Esophagus muscularis mucosa (tissue), 4 donors: ENCODE measurements around the gene CYP26B1. TPM values are rescaled to one million over a fixed set of nuclear protein-coding genes. Genes with fewer than 3 reads are reported as not detected.

Source experiments
- DNase-seq: peaks from one replicate; pipeline ENCODE4 v3.0.0-alpha.2; 2017; ENCODE audit errors: extremely low spot score
- H3K27ac ChIP-seq, 4 donors: fragments of 200-600 bp; sonication (generic); replicated peaks in 1 of 4; 1 replicate in 3 of 4; 2 replicates in 1 of 4; pipeline ENCODE4 v1.5.1; 2016 to 2019; ENCODE audit warnings: mild to moderate bottlenecking in 1 of 4
- H3K27me3 ChIP-seq, 4 donors: fragments of 200-600 bp; sonication (generic); one replicate each; pipeline versions ENCODE4 v1.5.1 to v1.6.0; 2016 to 2019
- H3K36me3 ChIP-seq, 4 donors: fragments of 200-600 bp; sonication (generic); one replicate each; pipeline ENCODE4 v1.5.1; 2016 to 2019
- H3K4me1 ChIP-seq, 4 donors: fragments of 200-600 bp; sonication (generic); one replicate each; pipeline ENCODE4 v1.5.1; 2016 to 2019
- H3K4me3 ChIP-seq, 4 donors: fragments of 200-600 bp; sonication (generic); 1 replicate in 2 of 4; 2 replicates in 2 of 4; pipeline ENCODE4 v1.5.1; 2016 to 2019; ENCODE audit warnings: mild to moderate bottlenecking in 4 of 4, moderate library complexity in 1 of 4
- H3K9me3 ChIP-seq, 4 donors: fragments of 200-600 bp; sonication (generic); 1 replicate in 3 of 4; 2 replicates in 1 of 4; pipeline ENCODE4 v1.5.1; 2016 to 2019
- CTCF ChIP-seq, 3 experiments: fragments of 200-600 bp in 2 of 3; fragments of 450-650 bp in 1 of 3; sonication (generic) in 2 of 3; IDR thresholded peaks; one replicate each; pipeline ENCODE4 v1.5.1; 2017 to 2019; ENCODE audit warnings: antibody characterized with exemption in 3 of 3, mild to moderate bottlenecking in 2 of 3, moderate library complexity in 1 of 3
- EP300 ChIP-seq: sonication (generic); formaldehyde crosslinking; IDR thresholded peaks from one replicate; pipeline ENCODE4 v1.6.1; 2017; ENCODE audit warnings: antibody characterized with exemption
- POLR2A ChIP-seq: fragments of 450-650 bp; IDR thresholded peaks from one replicate; pipeline ENCODE4 v1.6.1; 2017; ENCODE audit warnings: antibody characterized with exemption, moderate library complexity, mild to moderate bottlenecking, low read depth
- POLR2AphosphoS5 ChIP-seq, 2 donors: sonication (generic); formaldehyde crosslinking; IDR thresholded peaks; one replicate each; pipeline ENCODE4 v1.6.1; 2017; ENCODE audit warnings: antibody characterized with exemption in 2 of 2
- WGBS: methylation state at CpG from one replicate; pipeline ENCODE4 v1.1.5; 2018; 5-methylcytosine and 5-hydroxymethylcytosine counted together
- intact Hi-C: fragments of 100-400 bp; cut with DNase I; formaldehyde crosslinking; loops from one replicate; pipeline ENCODE4 v1.15.1; 2023
- total RNA-seq, 4 donors: library from RNA; depleted of rRNA; stranded (reverse); fragments of >200 nt; gene quantifications; one replicate each; pipeline versions ENCODE4 v1.1.0 to v1.2.1, GENCODE V29; 2016

The CYP26B1 gene
- total RNA-seq, 4 donors from 2014 or later: 1.2 to 3.6 (median 2.4) TPM

GRCh38 chr2:72162574-72162973, 14.9 kb upstream of the CYP26B1 start:
- Histone ChIP-seq H3K27me3 (peaks cover 0 to 26% (median 5%) of the 10 kb centered on the region in 4 donors), H3K27ac (no peak overlapping the region), H3K36me3 (no peaks in the 10 kb centered on the region), H3K4me1 (no peaks in the 10 kb centered on the region), H3K4me3 (no peak overlapping the region), H3K9me3 (no peaks in the 10 kb centered on the region)
- no peak for TF ChIP-seq POLR2AphosphoS5 (IDR thresholded peaks at IDR 0.05)
- TF ChIP-seq POLR2A: no peak
- no peak for TF ChIP-seq EP300
- no peak for TF ChIP-seq CTCF (IDR thresholded peaks at IDR 0.05)
- intact Hi-C loops: no loop called here
- peak; percentile 55 for DNase-seq
- WGBS: 93% methylated on average over 5 of the region's 5 CpGs

DNA sequence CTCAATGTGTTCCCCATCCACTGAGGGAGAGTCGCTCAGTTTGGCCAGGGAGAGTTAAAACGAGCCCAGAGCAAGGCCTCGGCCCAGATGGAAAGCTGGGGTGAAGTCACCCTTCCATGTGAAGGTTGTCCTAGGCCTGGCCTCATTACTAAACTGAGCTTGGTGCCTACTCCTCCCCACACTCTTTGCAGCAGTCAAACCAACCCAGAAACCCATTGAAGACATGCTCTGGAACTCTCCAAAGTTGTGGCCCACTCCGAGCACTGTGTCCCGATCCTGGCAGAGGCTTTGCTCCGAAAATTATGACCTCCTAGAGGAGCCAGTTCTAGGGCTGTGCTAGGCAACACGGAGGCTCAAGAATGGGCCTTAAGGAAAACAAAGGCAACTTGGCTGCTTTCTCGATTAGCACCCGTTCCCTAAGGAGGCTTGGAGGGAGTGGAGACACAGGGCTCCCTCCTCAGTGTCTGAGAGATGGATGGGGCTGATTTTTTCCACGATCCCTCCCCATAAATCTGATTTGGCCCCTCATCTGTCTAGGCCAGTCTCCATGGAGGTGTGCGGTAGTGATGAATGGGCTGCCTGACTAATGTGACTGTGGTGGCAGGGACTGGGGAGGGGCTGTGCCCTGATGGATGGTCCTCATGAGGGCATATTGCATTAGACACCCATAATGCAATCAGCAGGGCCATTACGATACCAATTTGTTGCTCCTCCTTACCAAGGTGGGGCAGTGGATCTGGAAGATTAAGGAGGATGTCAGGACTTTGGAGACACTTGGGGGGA, 11.7 kb upstream of the CYP26B1 start:
- WGBS: 89% methylated on average over 12 of the region's 12 CpGs
- Histone ChIP-seq H3K27me3 (peaks cover 0 to 52% (median 8%) of the 10 kb centered on the region in 4 donors), H3K4me3 (no peak overlapping the region), H3K4me1 (no peaks in the 10 kb centered on the region), H3K27ac (no peak overlapping the region), H3K36me3 (no peaks in the 10 kb centered on the region), H3K9me3 (no peaks in the 10 kb centered on the region)
- DNase-seq: peak; percentile 74
- TF ChIP-seq POLR2AphosphoS5 (IDR thresholded peaks at IDR 0.05): no peak
- no peak for TF ChIP-seq CTCF (IDR thresholded peaks at IDR 0.05)
- TF ChIP-seq EP300: no peak
- no peak for TF ChIP-seq POLR2A
- intact Hi-C loops: no loop called here

GRCh38 chr2:72157871-72158771, 10.5 kb upstream of the CYP26B1 start:
- 78% methylated on average over 6 of the region's 8 CpGs for WGBS

DNA sequence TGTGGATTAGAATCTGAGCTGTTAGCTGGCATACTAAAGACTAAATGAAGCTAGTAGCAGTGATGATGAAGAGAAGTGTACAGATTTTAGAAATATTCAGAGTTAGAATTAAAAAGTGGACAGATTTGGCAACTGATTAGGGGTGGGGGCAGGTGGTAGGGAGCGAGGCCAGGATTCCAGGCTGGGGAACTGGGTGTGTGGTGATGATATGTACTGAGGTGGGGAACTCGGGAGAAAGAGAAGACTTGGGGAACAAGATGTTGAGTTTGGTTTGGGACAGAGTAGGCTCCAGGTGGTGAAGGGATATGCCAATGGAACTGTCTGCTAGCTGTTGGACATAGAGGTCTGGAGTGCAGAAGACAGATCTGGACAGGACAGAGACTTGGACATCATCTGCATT, 9.2 kb upstream of the CYP26B1 start:
- TF ChIP-seq POLR2A (no peak), EP300 (no peak), POLR2AphosphoS5 (IDR thresholded peaks at IDR 0.05) (no peak), CTCF (IDR thresholded peaks at IDR 0.05) (no peak)
- peak; percentile 72 for DNase-seq
- Histone ChIP-seq H3K27me3 (peaks cover 0 to 74% (median 8%) of the 10 kb centered on the region in 4 donors), H3K27ac (no peak overlapping the region), H3K4me3 (no peak overlapping the region), H3K4me1 (no peaks in the 10 kb centered on the region), H3K36me3 (no peaks in the 10 kb centered on the region), H3K9me3 (no peaks in the 10 kb centered on the region)
- intact Hi-C loops: no loop called here
- WGBS: 78% methylated on average over 2 of the region's 2 CpGs

More at GRCh38 chr2:72157871-72158771, 10.5 kb upstream of the CYP26B1 start:
- Histone ChIP-seq H3K27me3 (peaks cover 0 to 65% (median 8%) of the 10 kb centered on the region in 4 donors), H3K27ac (no peak overlapping the region), H3K4me1 (no peaks in the 10 kb centered on the region), H3K36me3 (no peaks in the 10 kb centered on the region), H3K4me3 (no peak overlapping the region), H3K9me3 (no peaks in the 10 kb centered on the region)
- DNase-seq: peak; percentile 79
- TF ChIP-seq EP300 (no peak), POLR2AphosphoS5 (IDR thresholded peaks at IDR 0.05) (no peak), CTCF (IDR thresholded peaks at IDR 0.05) (no peak), POLR2A (no peak)
- intact Hi-C loops: no loop called here
